K562 (cell line): Measurements from ENCODE around the gene GRIN2A. TPM values are rescaled to one million over a fixed set of nuclear protein-coding genes. Genes with fewer than 3 reads are reported as not detected.

Experiments used
- ATAC-seq: fragments of 200-7000 bp; cut with Tn5 transposase; 3 replicates; pipeline ENCODE4 v1.9.1; 2020; ENCODE audit warnings: moderate library complexity
- BruUV-seq: library from RNA; stranded (reverse); fragments of 400-500 nt; replicated peaks from 2 replicates; lab custom pipeline; 2021; lab: Mats Ljungman, UMichigan
- CTCF ChIA-PET: fragments of 300-600 bp; formaldehyde crosslinking; extraction: SDS; loops from one replicate; lab custom pipeline; 2021; ENCODE audit warnings: low intra/inter-chr PET ratio; lab: Yijun Ruan, JAX
- POLR2A ChIA-PET: fragments of 300-600, 350-650 bp; sonication (Branson Sonifier 250); formaldehyde crosslinking; extraction: SDS; loops from one replicate; lab custom pipeline; 2021; ENCODE audit warnings: antibody characterized with exemption, inconsistent platforms; lab: Yijun Ruan, JAX
- DNase-seq, 4 experiments: peaks; one replicate each; pipeline versions ENCODE4 v3.0.0 to v3.0.0-alpha.2; 2011 to 2018; ENCODE audit warnings: low spot score in 3 of 4, mixed read lengths in 3 of 4; ENCODE audit errors: extremely low read depth in 1 of 4
- FAIRE-seq: peaks from 2 replicates; lab custom pipeline; 2011; peaks lifted over from hg19 to GRCh38; lab: Jason Lieb, UNC
- H2AFZ ChIP-seq: 2 replicates; pipeline ENCODE4 v1.6.0; 2011; ENCODE audit warnings: low read depth, low read length, control low read depth, inconsistent platforms
- H3K27ac ChIP-seq: fragments of 200-600 bp; 3 replicates; pipeline ENCODE4 v1.8.0; 2011; ENCODE audit warnings: low read depth, mild to moderate bottlenecking, control low read depth, inconsistent platforms, low read length, moderate library complexity, mixed read lengths; ENCODE audit errors: extremely low read depth
- H3K27me3 ChIP-seq, 2 experiments: fragments of 300-600 bp in 1 of 2; 2 replicates in 1 of 2; 3 replicates in 1 of 2; pipeline versions ENCODE4 v1.6.0 to v1.8.0; 2011; ENCODE audit warnings: inconsistent platforms in 2 of 2, low read length in 2 of 2, mild to moderate bottlenecking in 1 of 2, mixed read lengths in 1 of 2, moderate library complexity in 1 of 2; ENCODE audit not compliant: control insufficient read depth in 2 of 2, insufficient read depth in 2 of 2
- H3K36me3 ChIP-seq: fragments of 300-600 bp; 3 replicates; pipeline ENCODE4 v1.8.0; 2011; ENCODE audit warnings: mild to moderate bottlenecking, low read length, inconsistent platforms; ENCODE audit not compliant: control insufficient read depth, insufficient read depth
- H3K4me1 ChIP-seq, 2 experiments: fragments of 200-600 bp in 1 of 2; replicated peaks in 1 of 2; 2 replicates in 1 of 2; 3 replicates in 1 of 2; pipeline versions ENCODE4 v1.5.1 to v1.8.0; 2011; ENCODE audit warnings: inconsistent platforms in 2 of 2, low read length in 2 of 2, mild to moderate bottlenecking in 1 of 2, mixed read lengths in 1 of 2, moderate library complexity in 1 of 2; ENCODE audit not compliant: control insufficient read depth in 2 of 2, insufficient read depth in 2 of 2
- H3K4me2 ChIP-seq: 2 replicates; pipeline ENCODE4 v1.6.1; 2011; ENCODE audit warnings: low read length, control low read depth, inconsistent platforms, mixed read lengths; ENCODE audit not compliant: insufficient read depth
- H3K4me3 ChIP-seq: fragments of 200-600 bp; sonication (generic), shearing (Covaris generic); 2 replicates; pipeline ENCODE4 v1.5.1; 2016; ENCODE audit warnings: control low read depth, inconsistent platforms
- H3K79me2 ChIP-seq: fragments of 200-600 bp; 3 replicates; pipeline ENCODE4 v1.8.0; 2011; ENCODE audit warnings: low read length, inconsistent platforms; ENCODE audit not compliant: control insufficient read depth, insufficient read depth
- H3K9ac ChIP-seq, 2 experiments: 2 replicates each; pipeline versions ENCODE4 v1.6.0 to v1.6.1; 2011; ENCODE audit warnings: low read depth in 2 of 2, low read length in 2 of 2, control low read depth in 1 of 2, inconsistent platforms in 1 of 2, mild to moderate bottlenecking in 1 of 2, mixed read lengths in 1 of 2; ENCODE audit not compliant: insufficient read depth in 1 of 2
- H3K9me1 ChIP-seq: one replicate; pipeline ENCODE4 v1.6.0; 2011; ENCODE audit warnings: inconsistent platforms, mild to moderate bottlenecking, low read length, moderate library complexity; ENCODE audit not compliant: control insufficient read depth, insufficient read depth
- H3K9me3 ChIP-seq: replicated peaks from 2 replicates; pipeline ENCODE4 v1.5.1; 2011; ENCODE audit warnings: low read depth, low read length, inconsistent platforms; ENCODE audit not compliant: control insufficient read depth, insufficient read depth
- H4K20me1 ChIP-seq: replicated peaks from 2 replicates; pipeline ENCODE4 v1.6.1; 2011; ENCODE audit warnings: low read length, inconsistent platforms, mixed read lengths; ENCODE audit not compliant: control insufficient read depth, insufficient read depth
- ARNT ChIP-seq, 2 experiments: fragments of 450-650 bp; IDR thresholded peaks; 2 replicates each; pipeline ENCODE4 v1.6.1; 2016; ENCODE audit warnings: mild to moderate bottlenecking in 1 of 2
- CBFA2T3 ChIP-seq: fragments of 450-650 bp; IDR thresholded peaks from 2 replicates; pipeline ENCODE4 v1.6.1; 2017
- FOS ChIP-seq: IDR thresholded peaks from 3 replicates; pipeline ENCODE4 v1.6.1; 2011; ENCODE audit not compliant: insufficient read length; ENCODE audit errors: extremely low read depth
- MAFF ChIP-seq: IDR thresholded peaks from 2 replicates; pipeline ENCODE4 v1.6.1; 2012; ENCODE audit warnings: low read length, improper control_type of control experiment
- NRF1 ChIP-seq, 2 experiments: fragments of 450-650 bp; IDR thresholded peaks in 1 of 2; conservative IDR thresholded peaks in 1 of 2; 2 replicates each; pipeline ENCODE4 v1.6.1; 2014; ENCODE audit warnings: mild to moderate bottlenecking in 2 of 2
- OTX1 ChIP-seq: fragments of 450-650 bp; formaldehyde crosslinking; IDR thresholded peaks from 2 replicates; pipeline ENCODE4 v1.4.0; 2022; ENCODE audit warnings: mild to moderate bottlenecking
- PATZ1 ChIP-seq: fragments of 250-450 bp; sonication (Bioruptor Pico); IDR thresholded peaks from 2 replicates; pipeline ENCODE4 v1.5.0; 2020; ENCODE audit warnings: mild to moderate bottlenecking, borderline replicate concordance
- RAD21 ChIP-seq, 2 experiments: fragments of 250-450 bp in 1 of 2; fragments of 450-650 bp in 1 of 2; sonication (Bioruptor Pico) in 1 of 2; formaldehyde crosslinking in 1 of 2; IDR thresholded peaks in 1 of 2; conservative IDR thresholded peaks in 1 of 2; 2 replicates each; pipeline versions ENCODE4 v1.4.0 to v1.8.0; 2020 to 2022; ENCODE audit warnings: mild to moderate bottlenecking in 2 of 2, moderate library complexity in 1 of 2
- SMARCC2 ChIP-seq: fragments of 450-650 bp; IDR thresholded peaks from 2 replicates; pipeline ENCODE4 v1.6.1; 2017; ENCODE audit warnings: antibody characterized with exemption, moderate library complexity, mild to moderate bottlenecking, low read depth
- SPI1 ChIP-seq: IDR thresholded peaks from 2 replicates; pipeline ENCODE4 v1.6.1; 2011; ENCODE audit warnings: low read depth, low read length, control low read depth, borderline replicate concordance
- ZFP1 ChIP-seq: fragments of 450-650 bp; formaldehyde crosslinking; IDR thresholded peaks from 2 replicates; pipeline ENCODE4 v1.4.0; 2020; ENCODE audit warnings: mild to moderate bottlenecking, mixed read lengths
- ZNF12 ChIP-seq: sonication (generic); formaldehyde crosslinking; IDR thresholded peaks from 2 replicates; pipeline ENCODE4 v1.4.0; 2020; ENCODE audit warnings: mild to moderate bottlenecking, missing genetic modification reagents
- WGBS: fragments of 100-300 bp; shearing (Covaris generic); methylation state at CpG from one replicate; pipeline ENCODE4 v1.1.6; 2016; ENCODE audit warnings: low coverage, mixed read lengths; ENCODE audit not compliant: insufficient coverage; ENCODE audit errors: missing lambda C conversion rate; 5-methylcytosine and 5-hydroxymethylcytosine counted together
- in situ Hi-C: fragments of 300-500 bp; cut with MboI; formaldehyde crosslinking; loops from 4 replicates; pipeline ENCODE4 v1.15.0; 2018; ENCODE audit warnings: inconsistent platforms, mixed read lengths
- intact Hi-C: fragments of 100-400 bp; cut with micrococcal nuclease; formaldehyde crosslinking; loops from 2 replicates; pipeline ENCODE4 v1.14.2; 2022
- polyA plus RNA-seq, 8 experiments: library from polyadenylated mRNA; depleted of rRNA in 4 of 8; stranded (reverse) in 5 of 8; unstranded in 3 of 8; fragments of >200 nt; fragmentation: Nextera tagmentation in 2 of 8; fragmentation: Illumina TruSeq in 1 of 8; extraction: Ambion mirVana in 2 of 8; extraction: Trizol in 1 of 8; gene quantifications; 2 replicates each; pipeline versions ENCODE4 v1.2.1 to v1.2.3, GENCODE V29; 2011 to 2014; ENCODE audit warnings: inconsistent platforms in 1 of 8, missing spikeins in 1 of 8
- total RNA-seq, 7 experiments: library from RNA; depleted of rRNA in 6 of 7; stranded (reverse); fragments of >200 nt in 6 of 7; fragmentation: Illumina TruSeq in 2 of 7; extraction: Trizol in 2 of 7; gene quantifications; 2 replicates each; pipeline versions ENCODE4 v1.2.1 to v1.2.3, GENCODE V29; 2011 to 2021; ENCODE audit warnings: low replicate concordance in 1 of 7
- TF ChIP-seq, protein P1 (sequence below): fragments of 450-650 bp; IDR thresholded peaks from 2 replicates; pipeline ENCODE4 v1.6.1; 2017; ENCODE audit warnings: antibody characterized with exemption

The GRIN2A gene
- total and polyA plus RNA-seq, 9 of the 15 experiments (the other 6 are each of a cell fraction or from before 2014, with no cell fraction given), result not detected

DNA sequence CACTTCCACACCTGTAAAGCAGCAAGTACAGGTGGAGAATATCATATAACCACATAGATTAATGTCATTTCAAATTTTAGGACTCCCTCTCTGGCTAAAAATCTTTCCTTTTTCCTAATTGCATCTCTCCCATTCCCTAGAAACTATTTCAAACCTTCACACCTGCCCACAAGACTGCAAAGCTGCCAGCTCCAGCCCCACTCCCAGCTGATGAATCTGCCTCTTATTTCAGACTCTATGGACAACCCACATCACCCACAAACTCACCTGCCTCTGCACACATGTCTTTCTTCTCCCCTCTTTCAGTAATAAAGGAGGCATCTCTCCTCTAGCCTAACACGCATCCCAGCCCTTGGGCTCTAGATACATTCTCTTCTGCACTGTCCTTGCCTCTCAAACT lies 315.1 kb downstream of the GRIN2A start:
- ATAC-seq (no peak), DNase-seq (no peak), FAIRE-seq (no peak)
- H3K79me2 ChIP-seq, result no peaks in the 10 kb centered on the region
- H3K27ac ChIP-seq, result no peak overlapping the region
- no peaks in the 10 kb centered on the region for H4K20me1 ChIP-seq
- no peak overlapping the region for H3K4me2 ChIP-seq
- intact Hi-C loops (no loop called here), in situ Hi-C loops (no loop called here)
- H3K4me3 ChIP-seq, result no peak overlapping the region
- no peak overlapping the region for H2AFZ ChIP-seq
- H3K9ac ChIP-seq, result no peak overlapping the region
- no peak for TF ChIP-seq ZFP1 (CRISPR knock-in tag)
- TF ChIP-seq MAFF, result no peak
- TF ChIP-seq OTX1 (CRISPR knock-in tag), result no peak
- no peak for TF ChIP-seq SMARCC2
- TF ChIP-seq SPI1, result no peak
- TF ChIP-seq NRF1 (conservative IDR thresholded peaks at IDR 0.05 in 1 of 2, IDR thresholded peaks at IDR 0.05 in 1 of 2), result no peak
- TF ChIP-seq ZNF12 (CRISPR knock-in tag), result no peak
- TF ChIP-seq CBFA2T3, result no peak
- TF ChIP-seq, protein P1, sequence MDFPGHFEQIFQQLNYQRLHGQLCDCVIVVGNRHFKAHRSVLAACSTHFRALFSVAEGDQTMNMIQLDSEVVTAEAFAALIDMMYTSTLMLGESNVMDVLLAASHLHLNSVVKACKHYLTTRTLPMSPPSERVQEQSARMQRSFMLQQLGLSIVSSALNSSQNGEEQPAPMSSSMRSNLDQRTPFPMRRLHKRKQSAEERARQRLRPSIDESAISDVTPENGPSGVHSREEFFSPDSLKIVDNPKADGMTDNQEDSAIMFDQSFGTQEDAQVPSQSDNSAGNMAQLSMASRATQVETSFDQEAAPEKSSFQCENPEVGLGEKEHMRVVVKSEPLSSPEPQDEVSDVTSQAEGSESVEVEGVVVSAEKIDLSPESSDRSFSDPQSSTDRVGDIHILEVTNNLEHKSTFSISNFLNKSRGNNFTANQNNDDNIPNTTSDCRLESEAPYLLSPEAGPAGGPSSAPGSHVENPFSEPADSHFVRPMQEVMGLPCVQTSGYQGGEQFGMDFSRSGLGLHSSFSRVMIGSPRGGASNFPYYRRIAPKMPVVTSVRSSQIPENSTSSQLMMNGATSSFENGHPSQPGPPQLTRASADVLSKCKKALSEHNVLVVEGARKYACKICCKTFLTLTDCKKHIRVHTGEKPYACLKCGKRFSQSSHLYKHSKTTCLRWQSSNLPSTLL, result no peak
- TF ChIP-seq PATZ1 (CRISPR knock-in tag), result no peak
- TF ChIP-seq FOS, result no peak
- no peak for TF ChIP-seq ARNT (IDR thresholded peaks at IDR 0.05)
- no peak for TF ChIP-seq RAD21 (CRISPR knock-in tag; conservative IDR thresholded peaks at IDR 0.05 in 1 of 2, IDR thresholded peaks at IDR 0.05 in 1 of 2)
- BruUV-seq, result no TSS peak
- no peaks in the 10 kb centered on the region for H3K4me1 ChIP-seq
- H3K9me3 ChIP-seq, result no peaks in the 10 kb centered on the region
- H3K36me3 ChIP-seq, result no peaks in the 10 kb centered on the region
- H3K27me3 ChIP-seq, result no peaks in the 10 kb centered on the region; a peak in 3 of 5 replicates
- POLR2A ChIA-PET, result no interaction called here
- no peaks in the 10 kb centered on the region for H3K9me1 ChIP-seq
- WGBS, result 0% methylated on average over 1 of the region's 1 CpG
- CTCF ChIA-PET, result no interaction called here
